Middle frontal gyrus (tissue), 1 donor: Measurements from ENCODE around the gene MEIS2.

Experiments used
- DNase-seq: peaks from one replicate; pipeline ENCODE4 v3.0.0-alpha.2; 2015; ENCODE audit warnings: low spot score; ENCODE audit errors: extremely low spot score

The MEIS2 gene

GRCh38 chr15:36880224-36880912, 220.0 kb downstream of the MEIS2 start:
- DNase-seq: no peak

GRCh38 chr15:36879568-36880222, 220.7 kb downstream of the MEIS2 start:
- no peak for DNase-seq

GRCh38 chr15:36878684-36879262, 221.6 kb downstream of the MEIS2 start:
- no peak for DNase-seq

GRCh38 chr15:36877796-36878683, 222.3 kb downstream of the MEIS2 start:
- DNase-seq: no peak

GRCh38 chr15:36877294-36877693, 223.1 kb downstream of the MEIS2 start:
- no peak for DNase-seq

GRCh38 chr15:36875740-36876334, 224.5 kb downstream of the MEIS2 start:
- no peak for DNase-seq

- no peak for DNase-seq
Observed at GRCh38 chr15:36874930-36875329, 225.4 kb downstream of the MEIS2 start.

- no peak for DNase-seq
Observed at GRCh38 chr15:36867436-36867835, 232.9 kb downstream of the MEIS2 start.

- DNase-seq: no peak
Observed at GRCh38 chr15:36866896-36867295, 233.5 kb downstream of the MEIS2 start.

GRCh38 chr15:36863570-36863969, 236.8 kb downstream of the MEIS2 start:
- no peak for DNase-seq

- no peak for DNase-seq
Observed at GRCh38 chr15:36860792-36861191, 239.6 kb downstream of the MEIS2 start.

- no peak for DNase-seq
Observed at GRCh38 chr15:36858423-36858822, 241.9 kb downstream of the MEIS2 start.

- no peak for DNase-seq
Observed at GRCh38 chr15:36856339-36856973, 243.9 kb downstream of the MEIS2 start.

GRCh38 chr15:36850864-36851263, 249.5 kb downstream of the MEIS2 start:
- no peak for DNase-seq

GRCh38 chr15:36845270-36845669, 255.1 kb downstream of the MEIS2 start:
- no peak for DNase-seq

GRCh38 chr15:36844534-36844998, 255.8 kb downstream of the MEIS2 start:
- no peak for DNase-seq

- no peak for DNase-seq
Observed at GRCh38 chr15:36843822-36844221, 256.5 kb downstream of the MEIS2 start.

GRCh38 chr15:36841193-36841592, 259.2 kb downstream of the MEIS2 start:
- no peak for DNase-seq
